AML-193 (cell line): ENCODE data around the gene SPRED2.

Experiments used
- DNase-seq, 2 experiments: peaks; one replicate each; lab custom pipeline; 2025; lab: John Stamatoyannopoulos, UW

The SPRED2 gene

GRCh38 chr2:65438137-65438899, 5.9 kb upstream of the SPRED2 start:
- no peak for DNase-seq

GRCh38 chr2:65437392-65438135, 5.2 kb upstream of the SPRED2 start:
- DNase-seq: no peak

- peak; percentile 52 to 79 for DNase-seq
Measured at GRCh38 chr2:65436824-65437221, 4.4 kb upstream of the SPRED2 start.

- peak; percentile 86 to 90 for DNase-seq
Measured at GRCh38 chr2:65436169-65436823, 3.9 kb upstream of the SPRED2 start.

GRCh38 chr2:65435625-65436168, 3.3 kb upstream of the SPRED2 start:
- DNase-seq: peak; percentile 45 to 61

- no peak for DNase-seq
Measured at GRCh38 chr2:65434592-65435241, 2.3 kb upstream of the SPRED2 start.

- peak in 1 of 2 experiments; percentile 15 for DNase-seq
Measured at GRCh38 chr2:65431421-65432226, 775 bp downstream of the SPRED2 start.

GRCh38 chr2:65430603-65431420, 1.6 kb downstream of the SPRED2 start:
- DNase-seq: peak; percentile 82 to 84

GRCh38 chr2:65429786-65430602, 2.4 kb downstream of the SPRED2 start:
- DNase-seq: no peak

- DNase-seq: no peak
Measured at GRCh38 chr2:65427532-65427931, 4.9 kb downstream of the SPRED2 start.

GRCh38 chr2:65425276-65425675, 7.1 kb downstream of the SPRED2 start:
- peak; percentile 38 to 41 for DNase-seq

- DNase-seq: no peak
Measured at GRCh38 chr2:65424391-65424790, 8.0 kb downstream of the SPRED2 start.

- DNase-seq: no peak
Measured at GRCh38 chr2:65421432-65421748, 11.0 kb downstream of the SPRED2 start.

- DNase-seq: peak; percentile 77
Measured at GRCh38 chr2:65420712-65421431, 11.5 kb downstream of the SPRED2 start.

- no peak for DNase-seq
Measured at GRCh38 chr2:65417509-65418085, 14.8 kb downstream of the SPRED2 start.

GRCh38 chr2:65416945-65417344, 15.5 kb downstream of the SPRED2 start:
- no peak for DNase-seq

- no peak for DNase-seq
Measured at GRCh38 chr2:65416321-65416720, 16.1 kb downstream of the SPRED2 start.

- DNase-seq: no peak
Measured at GRCh38 chr2:65415091-65415490, 17.3 kb downstream of the SPRED2 start.

- no peak for DNase-seq
Measured at GRCh38 chr2:65413610-65414009, 18.8 kb downstream of the SPRED2 start.
